K562 (cell line): ENCODE data around the gene WDR81. TPM values are rescaled to one million over a fixed set of nuclear protein-coding genes. Genes with fewer than 3 reads are reported as not detected.

Experiments used
- ATF1 ChIP-seq, 2 experiments: fragments of 450-650 bp in 1 of 2; IDR thresholded peaks; 2 replicates each; pipeline ENCODE4 v1.6.1; 2016; ENCODE audit warnings: missing compliant biosample characterization in 1 of 2, missing genetic modification characterization in 1 of 2
- ATF7 ChIP-seq: fragments of 450-650 bp; IDR thresholded peaks from 2 replicates; pipeline ENCODE4 v1.7.1; 2014; ENCODE audit warnings: mild to moderate bottlenecking, moderate library complexity
- CBX3 ChIP-seq, 2 experiments: IDR thresholded peaks; 1 replicate in 1 of 2; 2 replicates in 1 of 2; pipeline ENCODE4 v1.6.1; 2012; ENCODE audit warnings: inconsistent platforms in 2 of 2, low read length in 2 of 2, borderline replicate concordance in 1 of 2, control low read depth in 1 of 2
- CBX5 ChIP-seq: IDR thresholded peaks from 2 replicates; pipeline ENCODE4 v1.6.1; 2014; ENCODE audit warnings: low read depth, borderline replicate concordance
- DEAF1 ChIP-seq: fragments of 450-650 bp; formaldehyde crosslinking; IDR thresholded peaks from 2 replicates; pipeline ENCODE4 v1.4.0; 2020; ENCODE audit warnings: mild to moderate bottlenecking, moderate library complexity
- EHMT2 ChIP-seq: fragments of 450-650 bp; IDR thresholded peaks from 2 replicates; pipeline ENCODE4 v1.6.1; 2018; ENCODE audit warnings: antibody characterized with exemption
- ETS1 ChIP-seq: conservative IDR thresholded peaks from 2 replicates; pipeline ENCODE4 v1.6.1; 2011; ENCODE audit warnings: low read depth, mild to moderate bottlenecking, low read length; ENCODE audit not compliant: control insufficient read depth
- FOXJ2 ChIP-seq: fragments of 200-800 bp; sonication (Bioruptor generic); IDR thresholded peaks from 2 replicates; pipeline ENCODE4 v1.6.1; 2016; ENCODE audit warnings: missing genetic modification characterization, missing compliant biosample characterization
- GABPB1 ChIP-seq: sonication (generic); formaldehyde crosslinking; IDR thresholded peaks from 2 replicates; pipeline ENCODE4 v1.8.0; 2022; ENCODE audit warnings: mild to moderate bottlenecking, missing genetic modification reagents
- NONO ChIP-seq, 2 experiments: fragments of 200-400 bp in 1 of 2; fragments of 450-650 bp in 1 of 2; formaldehyde crosslinking in 1 of 2; IDR thresholded peaks; 2 replicates each; pipeline ENCODE4 v1.6.1; 2017; ENCODE audit warnings: low read depth in 2 of 2, mild to moderate bottlenecking in 2 of 2, moderate library complexity in 2 of 2, low read length in 1 of 2
- NR2F6 ChIP-seq: fragments of 450-650 bp; formaldehyde crosslinking; IDR thresholded peaks from 2 replicates; pipeline ENCODE4 v1.4.0; 2020; ENCODE audit warnings: mild to moderate bottlenecking
- POLR2B ChIP-seq: fragments of 450-650 bp; IDR thresholded peaks from 2 replicates; pipeline ENCODE4 v1.6.1; 2018; ENCODE audit warnings: low read depth; ENCODE audit not compliant: partially characterized antibody
- TCF15 ChIP-seq: fragments of 250-450 bp; sonication (Bioruptor Pico); IDR thresholded peaks from 2 replicates; pipeline ENCODE4 v1.8.0; 2022; ENCODE audit warnings: moderate library complexity, mild to moderate bottlenecking, inconsistent platforms
- TCFL5 ChIP-seq: fragments of 250-450 bp; sonication (Bioruptor Pico); conservative IDR thresholded peaks from 2 replicates; pipeline ENCODE4 v1.6.1; 2021; ENCODE audit warnings: mild to moderate bottlenecking, moderate library complexity, matching md5 sums
- XRCC5 ChIP-seq: fragments of 200-400 bp; formaldehyde crosslinking; IDR thresholded peaks from 2 replicates; pipeline ENCODE4 v1.6.1; 2017; ENCODE audit warnings: low read depth, mild to moderate bottlenecking, low read length
- ZBED1 ChIP-seq: IDR thresholded peaks from 2 replicates; pipeline ENCODE4 v1.6.1; 2014
- ZBTB11 ChIP-seq, 3 experiments: fragments of 200-800 bp in 1 of 3; fragments of 250-450 bp in 1 of 3; fragments of 450-650 bp in 1 of 3; sonication (Bioruptor Pico) in 1 of 3; sonication (Bioruptor generic) in 1 of 3; formaldehyde crosslinking in 1 of 3; IDR thresholded peaks; 2 replicates each; pipeline versions ENCODE4 v1.6.1 to v1.8.0; 2016 to 2022; ENCODE audit warnings: mild to moderate bottlenecking in 2 of 3, missing genetic modification characterization in 2 of 3, missing compliant biosample characterization in 1 of 3, moderate library complexity in 1 of 3
- ZBTB17 ChIP-seq: fragments of 450-650 bp; formaldehyde crosslinking; IDR thresholded peaks from 2 replicates; pipeline ENCODE4 v1.4.0; 2020; ENCODE audit warnings: mild to moderate bottlenecking
- ZNF24 ChIP-seq: fragments of 450-650 bp; IDR thresholded peaks from 2 replicates; pipeline ENCODE4 v1.6.1; 2016
- ZNF354B ChIP-seq: fragments of 250-450 bp; sonication (Bioruptor Pico); IDR thresholded peaks from 2 replicates; pipeline ENCODE4 v1.4.0; 2020
- ZNF445 ChIP-seq: fragments of 250-450 bp; sonication (Bioruptor Pico); IDR thresholded peaks from 2 replicates; pipeline ENCODE4 v1.4.0; 2020; ENCODE audit warnings: low read depth, mild to moderate bottlenecking, moderate library complexity
- polyA plus RNA-seq, 8 experiments: library from polyadenylated mRNA; depleted of rRNA in 4 of 8; stranded (reverse) in 5 of 8; unstranded in 3 of 8; fragments of >200 nt; fragmentation: Nextera tagmentation in 2 of 8; fragmentation: Illumina TruSeq in 1 of 8; extraction: Ambion mirVana in 2 of 8; extraction: Trizol in 1 of 8; gene quantifications; 2 replicates each; pipeline versions ENCODE4 v1.2.1 to v1.2.3, GENCODE V29; 2011 to 2014; ENCODE audit warnings: inconsistent platforms in 1 of 8, missing spikeins in 1 of 8
- total RNA-seq, 7 experiments: library from RNA; depleted of rRNA in 6 of 7; stranded (reverse); fragments of >200 nt in 6 of 7; fragmentation: Illumina TruSeq in 2 of 7; extraction: Trizol in 2 of 7; gene quantifications; 2 replicates each; pipeline versions ENCODE4 v1.2.1 to v1.2.3, GENCODE V29; 2011 to 2021; ENCODE audit warnings: low replicate concordance in 1 of 7

WDR81 gene
- total and polyA plus RNA-seq, 9 of the 15 experiments (the other 6 are each of a cell fraction or from before 2014, with no cell fraction given): 0.01 to 17.1 (median 3.3) TPM

- peak; percentile 79 for TF ChIP-seq GABPB1 (CRISPR knock-in tag)
- TF ChIP-seq ZNF445 (CRISPR knock-in tag): no peak
- TF ChIP-seq ZBTB17 (CRISPR knock-in tag): no peak
- TF ChIP-seq ZNF24: peak; percentile 92; the same call in 1 of the 2 replicates
- peak; percentile 83 for TF ChIP-seq POLR2B
- TF ChIP-seq NONO (IDR thresholded peaks at IDR 0.05; ENCODE audit: low read depth in 2 of 2, low read length in 1 of 2): peak in 1 of 2 experiments; percentile 80; a peak in 1 of 4 replicates
- no peak for TF ChIP-seq ZNF354B
- peak; percentile 45; the same call in 1 of the 2 replicates for TF ChIP-seq ATF7
- TF ChIP-seq CBX3 (IDR thresholded peaks at IDR 0.05; ENCODE audit: borderline replicate concordance in 1 of 2, low read length in 2 of 2): no peak
- TF ChIP-seq ZBED1: 0 out of 2 replicates have a peak, but pooled peaks have one; percentile 24
- no peak for TF ChIP-seq TCF15 (CRISPR knock-in tag)
- no peak for TF ChIP-seq ATF1 (CRISPR knock-in tag; IDR thresholded peaks at IDR 0.05)
- TF ChIP-seq ATF1 (tag; IDR thresholded peaks at IDR 0.05): peak; percentile 91
- peak; percentile 54 for TF ChIP-seq ETS1
- TF ChIP-seq ZBTB11 (CRISPR knock-in tag; IDR thresholded peaks at IDR 0.05): peak in 1 of 3 experiments; percentile 55; a peak in 1 of 6 replicates
- no peak for TF ChIP-seq DEAF1 (CRISPR knock-in tag)
- no peak for TF ChIP-seq TCFL5 (CRISPR knock-in tag)
- TF ChIP-seq CBX5: no peak
- no peak for TF ChIP-seq XRCC5
- no peak for TF ChIP-seq EHMT2
- TF ChIP-seq FOXJ2: no peak
- TF ChIP-seq NR2F6 (CRISPR knock-in tag): no peak
Observed at GRCh38 chr17:1684378-1685189, 39.9 kb upstream of the WDR81 start, which contains the start of gene PRPF8 (continued).
